Peyer's patch (tissue), 4 donors: ENCODE measurements around the gene TRPC5OS. TPM values are rescaled to one million over a fixed set of nuclear protein-coding genes. Genes with fewer than 3 reads are reported as not detected.

ENCODE experiments used
- DNase-seq, 3 donors: peaks; one replicate each; pipeline ENCODE4 v3.0.0-alpha.2; 2017 to 2019
- H3K27ac ChIP-seq, 4 donors: fragments of 200-600 bp; sonication (generic); one replicate each; pipeline ENCODE4 v1.5.1; 2016 to 2019
- H3K27me3 ChIP-seq, 2 donors: fragments of 200-600 bp; sonication (generic); one replicate each; pipeline ENCODE4 v1.5.1; 2019
- H3K36me3 ChIP-seq, 3 donors: fragments of 200-600 bp; sonication (generic); one replicate each; pipeline ENCODE4 v1.5.1; 2016 to 2019
- H3K4me1 ChIP-seq, 4 donors: fragments of 200-600 bp; sonication (generic); one replicate each; pipeline ENCODE4 v1.5.1; 2016 to 2019
- H3K4me3 ChIP-seq, 4 donors: fragments of 200-600 bp; sonication (generic); 1 replicate in 3 of 4; 2 replicates in 1 of 4; pipeline ENCODE4 v1.5.1; 2016 to 2019; ENCODE audit warnings: mild to moderate bottlenecking in 1 of 4
- H3K9me3 ChIP-seq, 4 donors: fragments of 200-600 bp; sonication (generic); one replicate each; pipeline ENCODE4 v1.5.1; 2016 to 2019; ENCODE audit warnings: mild to moderate bottlenecking in 1 of 4
- POLR2A ChIP-seq, 2 donors: fragments of 450-650 bp; IDR thresholded peaks; one replicate each; pipeline ENCODE4 v1.5.1; 2017; ENCODE audit warnings: antibody characterized with exemption in 2 of 2, mild to moderate bottlenecking in 2 of 2, moderate library complexity in 2 of 2
- total RNA-seq, 4 donors: library from RNA; depleted of rRNA; stranded (reverse); fragments of >200 nt; gene quantifications; one replicate each; pipeline ENCODE4 v1.1.0, GENCODE V29; 2016
- TF ChIP-seq, protein P1 (sequence below), 6 experiments: fragments of 450-650 bp in 4 of 6; fragments of 200-600 bp in 2 of 6; sonication (generic) in 1 of 6; IDR thresholded peaks; one replicate each; pipeline ENCODE4 v1.5.1; 2017 to 2019; ENCODE audit warnings: antibody characterized with exemption in 6 of 6, mild to moderate bottlenecking in 3 of 6, moderate library complexity in 1 of 6

The TRPC5OS gene
- not detected for total RNA-seq

- Histone ChIP-seq H3K4me1 (no peaks in the 10 kb centered on the region), H3K36me3 (no peaks in the 10 kb centered on the region), H3K9me3 (no peaks in the 10 kb centered on the region), H3K4me3 (no peak within 1 kb of the TSS), H3K27ac (no peak within 1 kb of the TSS), H3K27me3 (no peaks in the 10 kb centered on the region)
- no peak for DNase-seq
- no peak for TF ChIP-seq POLR2A (IDR thresholded peaks at IDR 0.05)
- TF ChIP-seq, protein P1, sequence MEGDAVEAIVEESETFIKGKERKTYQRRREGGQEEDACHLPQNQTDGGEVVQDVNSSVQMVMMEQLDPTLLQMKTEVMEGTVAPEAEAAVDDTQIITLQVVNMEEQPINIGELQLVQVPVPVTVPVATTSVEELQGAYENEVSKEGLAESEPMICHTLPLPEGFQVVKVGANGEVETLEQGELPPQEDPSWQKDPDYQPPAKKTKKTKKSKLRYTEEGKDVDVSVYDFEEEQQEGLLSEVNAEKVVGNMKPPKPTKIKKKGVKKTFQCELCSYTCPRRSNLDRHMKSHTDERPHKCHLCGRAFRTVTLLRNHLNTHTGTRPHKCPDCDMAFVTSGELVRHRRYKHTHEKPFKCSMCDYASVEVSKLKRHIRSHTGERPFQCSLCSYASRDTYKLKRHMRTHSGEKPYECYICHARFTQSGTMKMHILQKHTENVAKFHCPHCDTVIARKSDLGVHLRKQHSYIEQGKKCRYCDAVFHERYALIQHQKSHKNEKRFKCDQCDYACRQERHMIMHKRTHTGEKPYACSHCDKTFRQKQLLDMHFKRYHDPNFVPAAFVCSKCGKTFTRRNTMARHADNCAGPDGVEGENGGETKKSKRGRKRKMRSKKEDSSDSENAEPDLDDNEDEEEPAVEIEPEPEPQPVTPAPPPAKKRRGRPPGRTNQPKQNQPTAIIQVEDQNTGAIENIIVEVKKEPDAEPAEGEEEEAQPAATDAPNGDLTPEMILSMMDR (IDR thresholded peaks at IDR 0.05), result no peak
Measured at GRCh38 chrX:111875881-111876280, at the start of gene TRPC5OS. TRPC5OS (plus strand) TSS chrX:111876181; CDS start chrX:111901850, 25,669 bp downstream.

GRCh38 chrX:111829345-111829744 is 46.6 kb upstream of the TRPC5OS start:
- no peaks in the 10 kb centered on the region for H3K9me3 ChIP-seq

GRCh38 chrX:111830571-111830970 is 45.4 kb upstream of the TRPC5OS start:
- Histone ChIP-seq H3K4me1 (no peaks in the 10 kb centered on the region), H3K27me3 (no peaks in the 10 kb centered on the region), H3K27ac (no peak overlapping the region), H3K9me3 (no peaks in the 10 kb centered on the region), H3K36me3 (no peaks in the 10 kb centered on the region), H3K4me3 (no peak overlapping the region)
- no peak for DNase-seq
- TF ChIP-seq, protein P1 (IDR thresholded peaks at IDR 0.05), result no peak
- TF ChIP-seq POLR2A (IDR thresholded peaks at IDR 0.05), result no peak

More at GRCh38 chrX:111829345-111829744, 46.6 kb upstream of the TRPC5OS start:
- Histone ChIP-seq H3K4me3 (no peak overlapping the region), H3K27me3 (no peaks in the 10 kb centered on the region), H3K27ac (no peak overlapping the region), H3K36me3 (no peaks in the 10 kb centered on the region), H3K4me1 (no peaks in the 10 kb centered on the region)
- no peak for TF ChIP-seq POLR2A (IDR thresholded peaks at IDR 0.05)
- TF ChIP-seq, protein P1 (IDR thresholded peaks at IDR 0.05), result no peak
- no peak for DNase-seq

- TF ChIP-seq, protein P1 (IDR thresholded peaks at IDR 0.05), result no peak
- no peak for TF ChIP-seq POLR2A (IDR thresholded peaks at IDR 0.05)
- Histone ChIP-seq H3K27me3 (no peaks in the 10 kb centered on the region), H3K27ac (no peak overlapping the region), H3K4me1 (no peaks in the 10 kb centered on the region), H3K9me3 (no peaks in the 10 kb centered on the region), H3K36me3 (no peaks in the 10 kb centered on the region), H3K4me3 (no peak overlapping the region)
- no peak for DNase-seq
Measured at GRCh38 chrX:111831343-111831742, 44.6 kb upstream of the TRPC5OS start.

GRCh38 chrX:111837197-111837596 is 38.8 kb upstream of the TRPC5OS start:
- no peak for DNase-seq
- no peak overlapping the region for H3K27ac ChIP-seq
- TF ChIP-seq POLR2A (IDR thresholded peaks at IDR 0.05), result no peak
- TF ChIP-seq, protein P1 (IDR thresholded peaks at IDR 0.05), result no peak
- H3K4me3 ChIP-seq, result no peak overlapping the region
- H3K4me1 ChIP-seq, result no peaks in the 10 kb centered on the region
- no peaks in the 10 kb centered on the region for H3K36me3 ChIP-seq
- no peaks in the 10 kb centered on the region for H3K27me3 ChIP-seq
- no peaks in the 10 kb centered on the region for H3K9me3 ChIP-seq
